COLO668 (cell line): ENCODE results near the gene DALRD3.
"Not testable (repeated sequence)": the region's sequence is repeated elsewhere in the genome, so short reads cannot be mapped to it uniquely, and the experiment has no call there.

Experiments used
- DNase-seq: peaks from one replicate; lab custom pipeline; 2025; ENCODE audit not compliant: unreplicated experiment; lab: John Stamatoyannopoulos, UW

The DALRD3 gene

DNA sequence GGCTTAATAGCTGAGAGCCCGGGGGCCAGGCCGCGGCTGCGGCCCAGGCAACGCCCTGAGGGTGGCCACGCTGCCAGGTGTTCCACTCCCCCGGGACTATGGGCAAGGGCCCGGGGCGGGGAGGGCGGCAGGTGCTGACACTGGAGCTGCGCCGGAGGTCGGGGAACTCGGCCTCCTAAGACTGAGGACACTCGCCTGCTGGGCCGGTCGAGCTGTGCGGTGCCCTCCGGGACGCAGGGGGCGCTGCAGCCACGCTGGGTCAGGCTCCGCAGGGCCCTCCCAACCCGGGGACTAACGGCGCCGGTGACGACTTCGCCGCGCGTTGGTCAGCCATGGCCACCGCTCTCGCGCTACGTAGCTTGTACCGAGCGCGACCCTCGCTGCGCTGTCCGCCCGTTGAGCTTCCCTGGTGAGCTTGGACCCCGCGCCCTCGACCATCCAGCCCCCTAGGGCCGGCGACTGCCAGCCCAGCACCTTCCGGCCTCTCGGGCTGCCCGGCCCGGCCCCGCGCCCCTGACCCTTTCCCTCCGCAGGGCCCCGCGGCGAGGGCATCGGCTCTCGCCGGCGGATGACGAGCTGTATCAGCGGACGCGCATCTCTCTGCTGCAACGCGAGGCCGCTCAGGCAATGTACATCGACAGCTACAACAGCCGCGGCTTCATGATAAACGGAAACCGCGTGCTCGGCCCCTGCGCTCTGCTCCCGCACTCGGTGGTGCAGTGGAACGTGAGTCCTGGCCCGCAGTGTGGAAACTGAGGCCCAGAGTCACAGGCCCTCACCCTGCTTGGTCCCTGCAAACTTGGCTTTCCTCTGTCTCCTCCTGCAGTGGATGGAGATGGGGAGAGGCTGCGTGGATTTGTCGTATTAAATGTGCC lies 3.7 kb upstream of the DALRD3 start, which contains the start of gene NDUFAF3:
TSS of gene NDUFAF3 (plus strand) at position 309 of the 875 bp plus-strand sequence. CDS start at position 333, 24 bp downstream.
- DNase-seq = peak; percentile 98

DNA sequence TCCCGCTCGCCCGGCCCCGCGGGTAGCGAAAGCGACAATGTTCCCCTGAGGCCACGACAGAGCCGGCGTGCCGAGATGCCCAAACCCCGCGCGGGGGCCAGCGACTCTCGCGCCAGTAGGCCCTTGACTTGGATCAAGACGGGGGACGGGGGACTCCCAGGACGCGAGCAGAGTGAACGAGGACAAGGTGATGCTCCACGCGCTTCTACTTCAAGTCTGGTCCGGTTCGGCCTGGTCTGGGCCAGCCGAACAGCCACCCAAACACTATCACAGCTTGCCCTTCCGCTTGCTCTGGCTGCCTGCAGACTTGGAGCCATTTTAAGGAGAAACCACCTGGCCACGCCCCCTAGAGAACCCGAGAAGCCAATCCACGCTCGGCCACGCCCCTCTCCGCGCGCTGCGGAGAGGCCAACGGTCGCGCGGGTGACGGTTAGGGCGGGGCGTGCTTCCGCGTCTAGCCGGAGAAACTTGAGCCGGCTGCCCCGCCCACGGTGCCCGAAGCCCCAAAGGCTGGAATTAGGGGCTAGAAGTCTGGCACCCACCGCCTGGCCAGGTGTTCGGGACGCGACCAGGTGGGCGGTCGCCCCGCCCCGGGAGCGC lies 2.9 kb upstream of the DALRD3 start:
- DNase-seq = peak; percentile 98

DNA sequence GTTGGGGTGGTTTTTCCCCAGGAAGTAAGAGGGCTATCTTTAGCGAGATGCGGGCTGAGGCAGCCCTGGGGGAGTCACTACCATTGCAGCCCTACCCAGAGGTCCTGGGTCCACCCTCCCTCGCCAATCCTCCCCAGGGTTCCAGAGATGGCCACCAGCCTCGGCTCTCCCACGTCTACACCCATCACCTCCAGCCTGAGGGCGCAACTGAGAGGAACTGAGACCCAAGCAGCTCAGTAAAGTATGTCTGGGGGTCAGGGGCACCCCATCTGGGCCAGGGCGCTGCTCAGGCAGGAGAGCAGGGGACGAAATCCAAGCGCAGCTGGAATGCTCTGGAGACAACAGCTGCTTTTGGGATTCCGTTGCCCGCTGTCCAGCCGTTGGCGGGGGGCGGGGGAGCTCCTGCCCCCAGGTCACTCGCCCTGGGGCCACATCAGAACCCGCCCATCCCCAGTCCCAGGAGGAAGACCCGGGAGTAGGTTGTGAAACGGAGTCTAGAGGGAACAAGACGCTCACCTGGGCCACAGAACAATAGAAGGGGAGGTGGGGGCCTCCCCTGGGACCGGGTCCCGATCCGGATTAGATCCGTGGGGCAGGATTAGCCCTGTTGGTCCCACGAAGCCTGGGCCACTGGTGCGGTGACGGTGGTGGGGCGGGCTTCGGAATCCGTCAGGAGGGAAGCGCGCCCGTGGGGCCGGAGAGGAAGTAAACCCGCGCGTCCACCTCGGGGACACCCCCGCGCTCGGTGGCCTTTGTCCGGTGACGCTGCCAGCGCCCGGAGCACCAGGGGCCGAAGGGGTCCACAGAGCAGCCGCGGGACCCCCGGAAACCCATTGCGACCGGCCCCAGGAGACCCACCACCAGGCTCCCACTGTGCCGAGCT lies 2.2 kb upstream of the DALRD3 start:
- peak; percentile 55 for DNase-seq

DNA sequence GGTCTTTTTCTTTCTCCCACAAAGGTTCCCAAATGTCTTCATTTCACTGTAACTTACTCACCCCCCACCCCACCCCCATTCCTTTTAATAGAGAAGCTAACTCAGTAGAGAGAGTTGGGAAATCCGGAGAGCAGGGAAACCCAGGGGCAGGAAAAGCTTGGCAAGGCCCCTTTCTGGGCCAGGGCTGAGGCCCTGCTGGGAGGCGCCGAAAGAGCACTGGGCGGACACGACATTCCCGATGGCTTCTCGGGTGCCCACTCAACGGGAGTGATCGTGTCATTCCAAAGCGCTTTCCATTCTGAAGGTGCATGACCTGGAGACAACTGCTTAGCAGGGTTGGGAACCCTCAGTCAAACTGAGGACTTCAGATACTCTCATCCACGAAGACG lies 1.6 kb upstream of the DALRD3 start:
- peak; percentile 39 for DNase-seq

DNA sequence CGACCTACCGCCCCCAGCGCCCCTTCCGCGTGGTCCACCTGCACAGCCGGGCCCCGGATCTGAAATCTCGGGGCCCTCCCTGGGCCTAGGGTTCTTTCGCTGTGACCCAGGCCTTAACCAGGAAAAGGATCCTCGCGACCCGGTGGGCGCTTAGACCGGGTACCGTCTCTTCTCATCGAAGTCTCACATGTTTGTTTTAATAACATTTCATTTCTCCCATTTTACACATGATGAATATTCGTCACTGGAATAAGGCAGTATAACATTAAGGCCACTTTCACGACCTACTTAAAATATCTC lies 277 bp upstream of the DALRD3 start:
- DNase-seq = no peak

DNA sequence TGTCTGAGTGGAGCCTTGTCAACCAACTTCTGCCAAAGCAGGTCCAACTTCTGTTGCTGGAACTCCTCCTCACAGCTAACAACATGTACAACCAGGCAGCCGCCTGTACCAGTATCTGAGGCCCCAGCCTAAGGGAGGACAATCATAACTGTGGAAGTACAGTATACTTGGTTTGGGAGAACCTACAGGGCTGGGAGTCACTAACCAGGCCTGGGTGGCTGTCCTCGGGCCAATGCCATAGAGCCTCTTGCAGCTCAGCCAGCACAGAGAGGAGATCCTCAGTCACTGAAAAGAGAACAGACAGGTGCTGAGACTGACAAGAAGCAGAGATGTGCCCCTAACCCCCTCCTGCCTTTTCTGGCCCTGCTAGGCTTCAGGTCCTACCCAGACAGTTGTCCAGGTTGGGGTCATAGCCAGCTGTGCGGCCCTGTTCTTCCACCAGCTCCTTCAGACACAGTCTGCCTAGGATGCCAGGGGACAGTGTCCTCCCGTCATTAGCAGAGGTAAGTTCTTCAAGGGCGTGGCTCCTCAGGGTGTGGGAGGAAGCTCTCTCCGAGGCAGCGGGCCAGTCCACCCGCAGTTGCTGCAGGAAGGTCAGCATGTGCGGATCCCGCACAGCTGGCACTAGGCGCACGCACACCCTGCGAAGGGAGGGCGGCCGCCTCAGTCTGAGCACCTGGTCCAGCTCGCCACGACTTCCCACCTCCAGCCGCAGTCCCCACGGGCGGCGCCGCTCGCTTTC lies 980 bp downstream of the DALRD3 start:
- DNase-seq = no peak

DNA sequence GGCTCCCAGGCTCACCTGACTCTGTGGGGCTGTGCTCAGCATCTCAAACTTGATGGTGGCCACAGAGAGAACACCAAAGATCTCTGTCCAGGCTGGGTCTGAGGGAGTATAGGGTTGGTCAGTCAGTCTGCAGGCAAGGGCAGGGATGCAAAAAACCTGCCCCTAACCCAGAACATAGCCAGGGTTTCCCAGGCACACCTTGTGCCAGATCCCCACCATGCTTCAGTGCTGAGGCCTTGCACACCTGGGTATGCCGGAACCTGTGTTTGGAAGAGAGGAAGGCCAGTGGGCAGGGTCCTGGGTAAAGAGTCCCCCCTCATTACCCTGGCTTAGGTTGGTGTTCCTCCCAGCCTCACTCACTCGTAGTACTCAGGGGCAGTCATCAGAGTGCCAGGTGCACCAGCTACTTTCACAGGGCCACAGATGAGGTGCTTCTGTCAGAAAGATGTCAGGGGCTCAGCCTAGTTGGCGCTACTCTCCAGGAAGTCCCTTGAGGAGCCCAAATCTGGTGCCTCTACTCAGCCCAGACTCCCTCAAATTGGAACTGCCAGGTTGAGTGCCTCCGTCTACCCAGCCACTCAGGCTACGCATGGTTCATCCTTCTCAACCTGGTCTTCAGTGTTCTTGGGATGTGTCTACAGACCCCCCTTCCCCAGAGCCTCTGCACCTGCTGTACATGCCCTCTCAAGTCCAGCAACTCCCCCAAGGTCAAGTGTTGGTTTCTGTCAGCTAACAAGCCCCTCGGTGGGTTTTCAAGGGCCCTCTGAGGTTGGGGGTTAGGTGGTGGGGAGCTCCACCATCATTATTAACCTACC lies 1.8 kb downstream of the DALRD3 start:
- no peak for DNase-seq

DNA sequence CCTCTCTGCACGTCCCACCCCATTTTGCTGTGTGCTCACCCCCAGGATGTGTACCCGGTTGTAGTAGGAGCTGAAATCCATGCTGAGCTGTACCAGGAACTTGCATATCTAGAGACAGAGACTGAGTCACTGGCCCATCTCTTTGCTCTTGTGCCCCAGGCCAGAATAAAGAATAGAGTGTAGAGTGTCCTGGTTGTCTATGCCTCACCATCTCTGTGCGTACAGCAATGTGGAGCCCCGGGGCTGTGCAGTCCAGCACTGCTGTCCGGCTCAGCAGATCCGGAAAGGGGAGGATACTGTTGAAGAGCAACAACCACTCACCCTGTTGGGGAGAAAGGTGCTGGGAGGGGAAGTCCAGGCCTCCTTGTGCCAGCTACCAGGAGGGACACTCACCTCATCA lies 2.6 kb downstream of the DALRD3 start:
- DNase-seq = no peak

DNA sequence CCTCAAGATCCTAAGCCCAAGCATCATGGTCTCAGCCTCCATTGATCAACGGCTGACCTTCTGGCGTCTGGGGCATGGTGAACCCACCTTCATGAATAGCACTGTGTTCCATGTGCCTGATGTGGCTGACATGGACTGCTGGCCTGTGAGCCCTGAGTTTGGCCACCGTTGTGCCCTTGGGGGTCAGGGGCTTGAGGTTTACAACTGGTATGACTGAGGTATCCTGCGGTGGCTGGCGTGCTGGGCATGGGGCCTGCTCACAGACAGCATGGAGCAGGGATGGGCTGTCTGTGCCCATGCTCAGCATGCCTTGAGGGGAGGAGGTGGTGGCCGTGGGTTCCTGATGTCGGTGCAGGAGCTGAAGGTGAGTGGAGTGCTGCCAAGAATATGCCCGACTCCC lies 3.3 kb downstream of the DALRD3 start:
- DNase-seq = no peak

DNA sequence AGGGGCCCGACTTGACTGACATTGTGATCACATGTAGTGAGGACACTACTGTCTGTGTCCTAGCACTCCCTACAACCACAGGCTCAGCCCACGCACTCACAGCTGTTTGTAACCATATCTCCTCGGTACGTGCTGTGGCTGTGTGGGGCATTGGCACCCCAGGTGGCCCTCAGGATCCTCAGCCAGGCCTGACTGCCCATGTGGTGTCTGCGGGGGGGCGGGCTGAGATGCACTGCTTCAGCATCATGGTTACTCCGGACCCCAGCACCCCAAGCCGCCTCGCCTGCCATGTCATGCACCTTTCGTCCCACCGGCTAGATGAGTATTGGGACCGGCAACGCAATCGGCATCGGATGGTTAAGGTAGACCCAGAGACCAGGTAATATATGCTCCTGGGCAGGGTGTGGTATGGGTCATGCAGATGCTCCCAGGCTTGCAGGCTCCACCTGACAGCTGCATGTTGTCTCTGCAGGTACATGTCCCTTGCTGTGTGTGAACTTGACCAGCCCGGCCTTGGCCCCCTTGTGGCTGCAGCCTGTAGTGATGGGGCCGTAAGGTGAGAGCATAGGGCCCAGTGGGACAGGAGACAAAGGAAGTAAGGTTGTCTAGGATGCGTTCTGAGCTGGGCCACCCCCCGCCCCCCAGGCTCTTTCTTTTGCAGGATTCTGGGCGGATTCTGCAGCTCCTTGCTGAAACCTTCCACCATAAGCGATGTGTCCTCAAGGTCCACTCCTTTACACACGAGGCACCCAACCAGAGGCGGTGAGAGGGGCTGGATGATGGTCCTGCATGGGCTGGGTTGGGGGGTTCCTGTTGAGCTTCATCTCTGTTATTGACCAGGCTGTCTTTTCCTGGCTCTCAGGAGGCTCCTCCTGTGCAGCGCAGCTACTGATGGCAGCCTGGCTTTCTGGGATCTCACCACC lies 4.4 kb downstream of the DALRD3 start:
- DNase-seq = peak; percentile 65

DNA sequence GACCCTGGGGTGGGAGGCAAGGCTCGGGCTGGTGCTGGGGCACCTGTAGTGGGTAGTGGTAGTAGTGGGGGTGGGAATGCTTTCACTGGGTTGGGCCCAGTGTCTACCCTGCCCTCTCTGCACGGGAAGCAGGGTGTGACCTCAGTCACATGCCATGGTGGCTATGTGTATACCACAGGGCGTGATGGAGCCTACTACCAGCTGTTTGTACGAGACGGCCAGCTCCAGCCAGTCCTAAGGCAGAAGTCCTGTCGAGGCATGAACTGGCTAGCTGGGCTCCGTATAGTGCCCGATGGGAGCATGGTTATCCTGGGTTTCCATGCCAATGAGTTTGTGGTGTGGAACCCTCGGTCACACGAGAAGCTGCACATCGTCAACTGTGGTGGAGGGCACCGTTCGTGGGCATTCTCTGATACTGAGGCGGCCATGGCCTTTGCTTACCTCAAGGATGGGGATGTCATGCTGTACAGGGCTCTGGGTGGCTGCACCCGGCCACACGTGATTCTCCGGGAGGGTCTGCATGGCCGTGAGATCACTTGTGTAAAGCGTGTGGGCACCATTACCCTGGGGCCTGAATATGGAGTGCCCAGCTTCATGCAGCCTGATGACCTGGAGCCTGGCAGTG lies 5.2 kb downstream of the DALRD3 start:
- no peak for DNase-seq

DNA sequence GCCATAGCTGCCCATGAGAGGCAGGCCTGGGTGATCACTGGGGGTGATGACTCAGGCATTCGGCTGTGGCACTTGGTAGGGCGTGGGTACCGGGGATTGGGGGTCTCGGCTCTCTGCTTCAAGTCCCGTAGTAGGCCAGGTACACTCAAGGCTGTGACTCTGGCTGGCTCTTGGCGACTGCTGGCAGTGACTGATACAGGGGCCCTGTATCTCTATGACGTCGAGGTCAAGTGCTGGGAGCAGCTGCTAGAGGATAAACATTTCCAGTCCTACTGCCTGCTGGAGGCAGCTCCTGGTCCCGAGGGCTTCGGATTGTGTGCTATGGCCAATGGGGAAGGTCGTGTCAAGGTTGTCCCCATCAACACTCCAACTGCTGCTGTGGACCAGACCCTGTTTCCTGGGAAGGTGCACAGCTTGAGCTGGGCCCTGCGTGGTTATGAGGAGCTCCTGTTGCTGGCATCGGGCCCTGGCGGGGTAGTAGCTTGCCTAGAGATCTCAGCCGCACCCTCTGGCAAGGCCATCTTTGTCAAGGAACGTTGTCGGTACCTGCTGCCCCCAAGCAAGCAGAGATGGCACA lies 5.9 kb downstream of the DALRD3 start:
- DNase-seq = no peak

DNA sequence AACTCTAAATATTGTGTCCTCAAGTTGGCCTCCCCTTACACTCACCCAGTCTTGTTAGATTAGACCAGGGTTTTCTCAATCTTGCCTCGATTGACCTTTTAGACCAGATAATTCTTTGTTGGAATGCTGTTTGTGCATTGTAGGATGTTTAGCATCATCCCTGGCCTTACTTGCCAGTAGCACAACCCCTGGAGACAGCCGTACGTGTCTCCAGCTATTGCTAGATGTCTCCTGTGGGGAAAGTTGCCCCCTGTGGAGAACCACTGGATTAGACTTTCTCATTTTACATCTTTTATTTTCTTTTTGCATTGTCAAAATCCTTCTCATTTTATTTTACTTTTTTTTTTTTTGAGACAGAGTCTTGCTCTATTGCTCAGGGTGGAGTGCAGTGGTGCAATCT lies 9.0 kb downstream of the DALRD3 start:
- DNase-seq = no peak

DNA sequence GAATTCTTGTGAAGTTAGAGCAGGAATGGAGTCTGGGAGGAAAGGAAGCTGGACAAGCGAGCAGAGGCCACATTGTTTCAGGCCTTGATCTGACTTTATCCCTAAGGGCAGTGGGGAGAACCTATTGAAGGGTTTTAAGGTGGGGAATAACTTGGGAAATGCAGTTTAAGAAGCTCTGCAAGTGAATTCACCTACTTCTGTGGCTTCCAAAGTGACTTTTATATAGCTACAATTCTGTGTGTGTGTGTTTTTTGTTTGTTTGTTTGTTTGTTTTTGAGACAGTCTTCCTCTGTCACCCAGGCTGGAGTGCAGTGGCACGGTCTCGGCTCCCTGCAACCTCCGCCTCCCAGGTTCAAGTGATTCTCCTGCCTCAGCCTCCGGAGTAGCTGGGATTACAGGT lies 9.8 kb downstream of the DALRD3 start:
- not testable (repeated sequence) for DNase-seq

DNA sequence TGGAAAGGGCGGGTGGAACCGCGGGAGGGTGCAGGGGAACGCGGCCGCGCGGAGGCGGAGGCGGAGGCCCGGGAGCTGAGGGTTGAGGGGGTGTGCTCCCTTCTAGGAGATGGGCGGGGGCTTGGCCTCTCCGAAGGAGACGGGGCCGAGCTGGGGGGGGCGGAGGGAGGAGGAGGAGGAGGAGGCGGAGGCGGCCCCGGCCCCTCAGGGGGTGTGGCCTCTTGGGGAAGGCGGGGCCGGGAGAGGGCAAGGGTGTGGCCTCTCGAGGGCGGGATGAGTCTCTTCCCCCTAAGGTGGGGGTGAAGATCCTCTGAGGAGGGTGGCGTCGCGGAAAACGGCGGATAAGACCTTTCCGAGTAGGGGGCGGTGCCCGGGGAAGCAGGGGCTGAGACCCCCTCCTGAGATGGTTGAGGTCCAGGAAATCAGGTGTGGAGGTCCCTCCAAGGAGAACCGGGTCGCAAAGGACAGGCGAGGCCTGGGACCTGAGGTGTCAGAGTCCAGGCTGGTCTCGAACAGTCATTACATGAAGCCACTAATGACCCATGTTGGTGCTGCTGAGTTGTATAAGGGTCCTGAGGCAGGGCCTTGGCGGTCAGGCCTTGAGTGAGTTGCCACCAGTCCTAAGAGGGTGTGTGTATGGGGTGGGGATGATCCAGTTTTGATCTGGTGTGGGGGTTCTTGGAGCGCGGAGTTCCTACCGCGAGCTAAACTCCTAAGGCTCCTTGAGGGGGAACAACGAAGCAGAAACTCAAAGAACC lies 10.4 kb downstream of the DALRD3 start:
- peak; percentile 80 for DNase-seq

DNA sequence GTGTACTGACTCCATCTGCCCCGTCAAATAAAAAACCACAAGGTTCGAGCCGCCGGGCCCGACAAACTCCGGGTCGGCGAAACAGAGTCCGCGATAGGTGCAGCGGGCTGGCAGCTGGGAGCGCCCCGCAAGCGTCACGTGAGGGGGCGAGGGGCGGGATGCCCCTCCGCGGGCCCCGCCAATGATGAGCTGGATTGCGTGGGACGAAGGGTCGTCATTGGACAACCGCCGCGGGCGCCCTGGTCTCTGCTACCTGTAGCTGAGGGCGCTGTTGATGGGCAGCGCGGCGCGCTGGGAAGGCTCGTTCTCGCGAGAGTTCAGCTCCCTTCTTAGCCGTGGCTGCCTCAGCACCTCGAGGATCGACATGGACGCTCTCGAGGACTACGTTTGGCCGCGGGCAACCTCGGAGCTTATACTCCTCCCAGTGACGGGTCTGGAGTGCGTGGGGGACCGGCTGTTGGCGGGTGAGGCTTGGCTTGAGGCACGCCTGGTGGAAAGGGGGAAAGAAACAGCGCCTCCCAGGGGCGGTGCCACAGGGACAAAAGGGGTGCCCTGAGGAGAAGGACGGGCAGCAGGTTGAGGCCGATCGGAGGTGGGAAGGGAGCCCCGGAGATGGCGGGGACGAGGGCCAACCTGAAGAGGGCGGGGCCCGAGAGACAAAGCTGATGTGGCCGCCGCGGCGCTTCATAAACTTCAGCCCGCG lies 11.2 kb downstream of the DALRD3 start, which contains the start of gene WDR6:
TSS of gene WDR6 (plus strand) at position 324 of the 703 bp plus-strand sequence. CDS start at position 365, 41 bp downstream.
- peak; percentile 97 for DNase-seq
